Measurements from ENCODE around the gene CFAP157.

The CFAP157 gene

GRCh38 chr9:127679506-127679905 is 27.3 kb upstream of the CFAP157 start:
- no peak overlapping the region for H3K27ac ChIP-seq (ENCODE audit: low read depth, low read length)
- H3K9ac ChIP-seq (ENCODE audit: low read depth, low read length): no peak overlapping the region
- H3K9me3 ChIP-seq (ENCODE audit: control insufficient read depth, insufficient read depth, low read length): no peaks in the 10 kb centered on the region
- H3K4me3 ChIP-seq (ENCODE audit: low read depth, low read length): no peak overlapping the region
- H3K4me1 ChIP-seq (ENCODE audit: control insufficient read depth, insufficient read depth, low read length): no peaks in the 10 kb centered on the region
- peaks cover 62% of the 10 kb centered on the region for H3K36me3 ChIP-seq (ENCODE audit: control insufficient read depth, insufficient read depth, low read length)
- H3K27me3 ChIP-seq (ENCODE audit: control insufficient read depth, insufficient read depth, low read length): no peaks in the 10 kb centered on the region

- H3K9ac ChIP-seq (ENCODE audit: low read depth, low read length): no peak overlapping the region
- H3K27me3 ChIP-seq (ENCODE audit: control insufficient read depth, insufficient read depth, low read length): no peaks in the 10 kb centered on the region
- peaks cover 62% of the 10 kb centered on the region for H3K36me3 ChIP-seq (ENCODE audit: control insufficient read depth, insufficient read depth, low read length)
Measured at GRCh38 chr9:127680226-127680625, 26.6 kb upstream of the CFAP157 start.

DNA sequence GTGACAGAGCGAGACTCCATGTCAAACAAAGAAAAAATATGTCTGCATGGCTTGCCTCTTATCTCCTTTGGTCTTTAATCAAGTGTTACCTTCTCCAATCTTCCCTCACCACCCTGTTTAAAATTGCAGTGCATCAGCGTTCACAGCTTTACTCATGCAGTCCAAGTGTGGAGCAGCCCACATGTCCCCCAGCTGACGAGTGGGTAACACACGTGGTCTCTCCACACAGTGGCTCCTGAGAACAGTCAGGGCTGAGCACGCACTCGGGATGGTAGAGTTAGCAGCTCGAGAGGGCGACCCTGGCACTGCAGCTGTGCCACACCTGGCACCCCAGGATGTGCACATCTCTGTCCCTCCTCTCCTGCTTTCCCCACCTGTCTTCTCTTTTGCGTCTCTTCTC is 25.9 kb upstream of the CFAP157 start:
- H3K36me3 ChIP-seq (ENCODE audit: control insufficient read depth, insufficient read depth, low read length): peaks cover 62% of the 10 kb centered on the region
- no peak overlapping the region for H3K9ac ChIP-seq (ENCODE audit: low read depth, low read length)

More at GRCh38 chr9:127680226-127680625, 26.6 kb upstream of the CFAP157 start:
- Histone ChIP-seq H3K27ac (ENCODE audit: low read depth, low read length) (no peak overlapping the region), H3K4me3 (ENCODE audit: low read depth, low read length) (no peak overlapping the region), H3K9me3 (ENCODE audit: control insufficient read depth, insufficient read depth, low read length) (no peaks in the 10 kb centered on the region), H3K4me1 (ENCODE audit: control insufficient read depth, insufficient read depth, low read length) (no peaks in the 10 kb centered on the region)

DNA sequence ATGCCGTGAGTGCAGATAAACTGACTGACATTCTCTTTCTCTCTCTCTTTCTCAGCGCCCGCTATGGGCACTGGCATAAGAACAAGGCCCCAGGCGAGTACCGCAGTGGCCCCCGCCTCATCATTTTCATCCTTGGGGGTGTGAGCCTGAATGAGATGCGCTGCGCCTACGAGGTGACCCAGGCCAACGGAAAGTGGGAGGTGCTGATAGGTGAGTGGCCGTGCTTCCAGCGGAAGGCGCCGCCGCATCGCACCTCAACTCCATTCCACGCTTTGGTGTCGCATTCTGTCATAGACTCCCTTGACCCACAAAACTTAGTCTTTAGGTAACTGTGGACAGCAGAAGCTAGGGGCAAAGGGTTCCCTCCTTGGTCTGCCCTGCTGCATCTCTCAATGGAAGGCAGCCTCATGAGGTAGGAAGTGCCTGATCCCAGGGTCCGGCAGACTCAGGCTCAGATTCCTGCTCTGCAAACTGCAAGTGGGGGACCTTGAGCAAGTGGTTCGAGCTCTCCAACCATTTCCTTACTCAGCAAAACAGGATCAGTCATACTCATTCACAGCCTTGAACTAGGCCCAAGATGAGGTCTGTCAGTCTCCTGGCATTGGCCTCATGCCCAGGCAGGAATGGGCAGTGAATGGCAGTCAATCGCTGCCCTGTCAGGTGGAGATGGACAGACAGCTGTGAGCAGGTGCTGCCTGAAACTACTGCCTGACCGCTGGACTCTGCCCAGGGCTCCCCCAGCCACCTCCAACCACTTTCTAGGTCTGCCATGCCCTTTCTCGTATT is 24.2 kb upstream of the CFAP157 start:
- Histone ChIP-seq H3K27me3 (ENCODE audit: control insufficient read depth, insufficient read depth, low read length) (no peaks in the 10 kb centered on the region), H3K9ac (ENCODE audit: low read depth, low read length) (no peak overlapping the region), H3K27ac (ENCODE audit: low read depth, low read length) (no peak overlapping the region), H3K4me3 (ENCODE audit: low read depth, low read length) (no peak overlapping the region), H3K36me3 (ENCODE audit: control insufficient read depth, insufficient read depth, low read length) (peaks cover 56% of the 10 kb centered on the region), H3K9me3 (ENCODE audit: control insufficient read depth, insufficient read depth, low read length) (no peaks in the 10 kb centered on the region), H3K4me1 (ENCODE audit: control insufficient read depth, insufficient read depth, low read length) (no peaks in the 10 kb centered on the region)

More for the DNA sequence above, 25.9 kb upstream of the CFAP157 start:
- no peaks in the 10 kb centered on the region for H3K27me3 ChIP-seq (ENCODE audit: control insufficient read depth, insufficient read depth, low read length)
- H3K4me3 ChIP-seq (ENCODE audit: low read depth, low read length): no peak overlapping the region
- no peaks in the 10 kb centered on the region for H3K9me3 ChIP-seq (ENCODE audit: control insufficient read depth, insufficient read depth, low read length)
- H3K27ac ChIP-seq (ENCODE audit: low read depth, low read length): no peak overlapping the region
- H3K4me1 ChIP-seq (ENCODE audit: control insufficient read depth, insufficient read depth, low read length): no peaks in the 10 kb centered on the region

- H3K9ac ChIP-seq (ENCODE audit: low read depth, low read length): no peak overlapping the region
- H3K27ac ChIP-seq (ENCODE audit: low read depth, low read length): no peak overlapping the region
- H3K9me3 ChIP-seq (ENCODE audit: control insufficient read depth, insufficient read depth, low read length): no peaks in the 10 kb centered on the region
- no peaks in the 10 kb centered on the region for H3K27me3 ChIP-seq (ENCODE audit: control insufficient read depth, insufficient read depth, low read length)
- no peaks in the 10 kb centered on the region for H3K4me1 ChIP-seq (ENCODE audit: control insufficient read depth, insufficient read depth, low read length)
- H3K4me3 ChIP-seq (ENCODE audit: low read depth, low read length): no peak overlapping the region
- H3K36me3 ChIP-seq (ENCODE audit: control insufficient read depth, insufficient read depth, low read length): peaks cover 50% of the 10 kb centered on the region
Measured at GRCh38 chr9:127683723-127684122, 23.1 kb upstream of the CFAP157 start.

DNA sequence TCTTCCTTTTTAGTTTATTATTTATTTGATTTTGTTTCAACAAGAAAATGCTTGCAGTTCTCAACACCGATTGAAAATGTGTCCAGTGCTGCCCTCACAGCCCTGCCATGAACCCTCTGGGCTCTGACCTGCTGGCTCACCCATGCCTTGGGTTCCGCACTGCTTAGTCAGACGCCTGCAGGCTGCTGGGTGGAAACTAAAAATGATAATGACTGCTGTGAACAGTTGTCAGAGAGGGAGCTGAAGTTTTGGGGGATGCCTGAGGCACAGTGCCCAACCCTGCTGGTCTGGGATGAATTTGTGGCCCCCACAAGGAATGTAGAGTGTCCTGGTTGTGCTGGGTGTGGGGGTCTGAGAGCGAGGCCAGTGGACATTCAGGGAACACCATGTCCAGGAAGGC is 22.2 kb upstream of the CFAP157 start:
- Histone ChIP-seq H3K27me3 (ENCODE audit: control insufficient read depth, insufficient read depth, low read length) (no peaks in the 10 kb centered on the region), H3K4me1 (ENCODE audit: control insufficient read depth, insufficient read depth, low read length) (no peaks in the 10 kb centered on the region), H3K9ac (ENCODE audit: low read depth, low read length) (no peak overlapping the region), H3K4me3 (ENCODE audit: low read depth, low read length) (no peak overlapping the region), H3K9me3 (ENCODE audit: control insufficient read depth, insufficient read depth, low read length) (no peaks in the 10 kb centered on the region), H3K27ac (ENCODE audit: low read depth, low read length) (no peak overlapping the region), H3K36me3 (ENCODE audit: control insufficient read depth, insufficient read depth, low read length) (peaks cover 45% of the 10 kb centered on the region)

GRCh38 chr9:127686461-127687393 is 20.1 kb upstream of the CFAP157 start:
- no peak overlapping the region for H3K4me3 ChIP-seq (ENCODE audit: low read depth, low read length)
- 0 out of 2 replicates have a peak, but pooled peaks cover 4% of the 10 kb centered on the region for H3K9me3 ChIP-seq (ENCODE audit: control insufficient read depth, insufficient read depth, low read length)
- H3K36me3 ChIP-seq (ENCODE audit: control insufficient read depth, insufficient read depth, low read length): peaks cover 26% of the 10 kb centered on the region
- H3K27ac ChIP-seq (ENCODE audit: low read depth, low read length): no peak overlapping the region
- no peak overlapping the region for H3K9ac ChIP-seq (ENCODE audit: low read depth, low read length)
- H3K27me3 ChIP-seq (ENCODE audit: control insufficient read depth, insufficient read depth, low read length): no peaks in the 10 kb centered on the region
- H3K4me1 ChIP-seq (ENCODE audit: control insufficient read depth, insufficient read depth, low read length): no peaks in the 10 kb centered on the region

GRCh38 chr9:127689329-127690000 is 17.3 kb upstream of the CFAP157 start:
- Histone ChIP-seq H3K9me3 (ENCODE audit: control insufficient read depth, insufficient read depth, low read length) (0 out of 2 replicates have a peak, but pooled peaks cover 4% of the 10 kb centered on the region), H3K27me3 (ENCODE audit: control insufficient read depth, insufficient read depth, low read length) (no peaks in the 10 kb centered on the region), H3K36me3 (ENCODE audit: control insufficient read depth, insufficient read depth, low read length) (no peaks in the 10 kb centered on the region; the same call in 1 of the 2 replicates), H3K27ac (ENCODE audit: low read depth, low read length) (no peak overlapping the region), H3K4me3 (ENCODE audit: low read depth, low read length) (no peak overlapping the region), H3K9ac (ENCODE audit: low read depth, low read length) (no peak overlapping the region), H3K4me1 (ENCODE audit: control insufficient read depth, insufficient read depth, low read length) (no peaks in the 10 kb centered on the region)

DNA sequence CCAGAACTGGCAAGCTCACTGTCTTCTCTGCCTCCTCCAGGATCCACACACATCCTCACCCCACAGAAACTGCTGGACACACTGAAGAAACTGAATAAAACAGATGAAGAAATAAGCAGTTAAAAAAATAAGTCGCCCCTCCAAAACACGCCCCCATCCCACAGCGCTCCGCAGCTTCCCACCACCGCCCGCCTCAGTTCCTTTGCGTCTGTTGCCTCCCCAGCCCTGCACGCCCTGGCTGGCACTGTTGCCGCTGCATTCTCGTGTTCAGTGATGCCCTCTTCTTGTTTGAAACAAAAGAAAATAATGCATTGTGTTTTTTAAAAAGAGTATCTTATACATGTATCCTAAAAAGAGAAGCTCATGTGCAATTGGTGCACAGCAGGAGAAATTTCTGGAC is 16.1 kb upstream of the CFAP157 start:
- H3K27ac ChIP-seq (ENCODE audit: low read depth, low read length): no peak overlapping the region
- no peaks in the 10 kb centered on the region for H3K4me1 ChIP-seq (ENCODE audit: control insufficient read depth, insufficient read depth, low read length)
- H3K9ac ChIP-seq (ENCODE audit: low read depth, low read length): no peak overlapping the region
- no peaks in the 10 kb centered on the region; the same call in 1 of the 2 replicates for H3K36me3 ChIP-seq (ENCODE audit: control insufficient read depth, insufficient read depth, low read length)
- no peaks in the 10 kb centered on the region for H3K27me3 ChIP-seq (ENCODE audit: control insufficient read depth, insufficient read depth, low read length)
- 0 out of 2 replicates have a peak, but pooled peaks cover 4% of the 10 kb centered on the region for H3K9me3 ChIP-seq (ENCODE audit: control insufficient read depth, insufficient read depth, low read length)
- H3K4me3 ChIP-seq (ENCODE audit: low read depth, low read length): no peak overlapping the region

DNA sequence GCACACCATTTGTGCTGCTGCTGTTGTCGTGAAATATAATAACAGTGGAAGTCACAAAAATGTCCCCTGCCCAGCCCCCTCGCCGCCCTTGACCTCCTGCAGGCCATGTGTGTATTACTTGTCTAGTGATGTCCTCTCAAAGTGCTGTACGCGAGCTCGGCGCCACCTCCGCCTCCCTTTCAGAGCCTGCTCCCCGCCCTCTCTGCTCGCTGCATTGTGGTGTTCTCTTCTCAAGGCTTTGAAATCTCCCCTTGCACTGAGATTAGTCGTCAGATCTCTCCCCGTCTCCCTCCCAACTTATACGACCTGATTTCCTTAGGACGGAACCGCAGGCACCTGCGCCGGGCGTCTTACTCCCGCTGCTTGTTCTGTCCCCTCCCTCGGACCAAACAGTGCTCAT is 14.7 kb upstream of the CFAP157 start:
- H3K36me3 ChIP-seq (ENCODE audit: control insufficient read depth, insufficient read depth, low read length): no peaks in the 10 kb centered on the region; the same call in 1 of the 2 replicates
- H3K4me1 ChIP-seq (ENCODE audit: control insufficient read depth, insufficient read depth, low read length): no peaks in the 10 kb centered on the region
- no peak overlapping the region for H3K4me3 ChIP-seq (ENCODE audit: low read depth, low read length)
- 0 out of 2 replicates have a peak, but pooled peaks cover 4% of the 10 kb centered on the region for H3K9me3 ChIP-seq (ENCODE audit: control insufficient read depth, insufficient read depth, low read length)
- H3K9ac ChIP-seq (ENCODE audit: low read depth, low read length): no peak overlapping the region
- no peak overlapping the region for H3K27ac ChIP-seq (ENCODE audit: low read depth, low read length)
- no peaks in the 10 kb centered on the region for H3K27me3 ChIP-seq (ENCODE audit: control insufficient read depth, insufficient read depth, low read length)

Data from HUES48 (cell line).